K562 (cell line): ENCODE measurements around the gene SEPTIN8. TPM values are rescaled to one million over a fixed set of nuclear protein-coding genes. Genes with fewer than 3 reads are reported as not detected.

Experiments
- ATAC-seq: fragments of 200-7000 bp; cut with Tn5 transposase; 3 replicates; pipeline ENCODE4 v1.9.1; 2020; ENCODE audit warnings: moderate library complexity
- BruUV-seq: library from RNA; stranded (reverse); fragments of 400-500 nt; replicated peaks from 2 replicates; lab custom pipeline; 2021; lab: Mats Ljungman, UMichigan
- CTCF ChIA-PET: fragments of 300-600 bp; formaldehyde crosslinking; extraction: SDS; loops from one replicate; lab custom pipeline; 2021; ENCODE audit warnings: low intra/inter-chr PET ratio; lab: Yijun Ruan, JAX
- POLR2A ChIA-PET: fragments of 300-600, 350-650 bp; sonication (Branson Sonifier 250); formaldehyde crosslinking; extraction: SDS; loops from one replicate; lab custom pipeline; 2021; ENCODE audit warnings: antibody characterized with exemption, inconsistent platforms; lab: Yijun Ruan, JAX
- DNase-seq, 4 experiments: peaks; one replicate each; pipeline versions ENCODE4 v3.0.0 to v3.0.0-alpha.2; 2011 to 2018; ENCODE audit warnings: low spot score in 3 of 4, mixed read lengths in 3 of 4; ENCODE audit errors: extremely low read depth in 1 of 4
- FAIRE-seq: peaks from 2 replicates; lab custom pipeline; 2011; peaks lifted over from hg19 to GRCh38; lab: Jason Lieb, UNC
- H2AFZ ChIP-seq: 2 replicates; pipeline ENCODE4 v1.6.0; 2011; ENCODE audit warnings: low read depth, low read length, control low read depth, inconsistent platforms
- H3K27ac ChIP-seq: fragments of 200-600 bp; 3 replicates; pipeline ENCODE4 v1.8.0; 2011; ENCODE audit warnings: low read depth, mild to moderate bottlenecking, control low read depth, inconsistent platforms, low read length, moderate library complexity, mixed read lengths; ENCODE audit errors: extremely low read depth
- H3K27me3 ChIP-seq, 2 experiments: fragments of 300-600 bp in 1 of 2; 2 replicates in 1 of 2; 3 replicates in 1 of 2; pipeline versions ENCODE4 v1.6.0 to v1.8.0; 2011; ENCODE audit warnings: inconsistent platforms in 2 of 2, low read length in 2 of 2, mild to moderate bottlenecking in 1 of 2, mixed read lengths in 1 of 2, moderate library complexity in 1 of 2; ENCODE audit not compliant: control insufficient read depth in 2 of 2, insufficient read depth in 2 of 2
- H3K36me3 ChIP-seq: fragments of 300-600 bp; 3 replicates; pipeline ENCODE4 v1.8.0; 2011; ENCODE audit warnings: mild to moderate bottlenecking, low read length, inconsistent platforms; ENCODE audit not compliant: control insufficient read depth, insufficient read depth
- H3K4me1 ChIP-seq, 2 experiments: fragments of 200-600 bp in 1 of 2; replicated peaks in 1 of 2; 2 replicates in 1 of 2; 3 replicates in 1 of 2; pipeline versions ENCODE4 v1.5.1 to v1.8.0; 2011; ENCODE audit warnings: inconsistent platforms in 2 of 2, low read length in 2 of 2, mild to moderate bottlenecking in 1 of 2, mixed read lengths in 1 of 2, moderate library complexity in 1 of 2; ENCODE audit not compliant: control insufficient read depth in 2 of 2, insufficient read depth in 2 of 2
- H3K4me2 ChIP-seq: 2 replicates; pipeline ENCODE4 v1.6.1; 2011; ENCODE audit warnings: low read length, control low read depth, inconsistent platforms, mixed read lengths; ENCODE audit not compliant: insufficient read depth
- H3K4me3 ChIP-seq: fragments of 200-600 bp; sonication (generic), shearing (Covaris generic); 2 replicates; pipeline ENCODE4 v1.5.1; 2016; ENCODE audit warnings: control low read depth, inconsistent platforms
- H3K79me2 ChIP-seq: fragments of 200-600 bp; 3 replicates; pipeline ENCODE4 v1.8.0; 2011; ENCODE audit warnings: low read length, inconsistent platforms; ENCODE audit not compliant: control insufficient read depth, insufficient read depth
- H3K9ac ChIP-seq, 2 experiments: 2 replicates each; pipeline versions ENCODE4 v1.6.0 to v1.6.1; 2011; ENCODE audit warnings: low read depth in 2 of 2, low read length in 2 of 2, control low read depth in 1 of 2, inconsistent platforms in 1 of 2, mild to moderate bottlenecking in 1 of 2, mixed read lengths in 1 of 2; ENCODE audit not compliant: insufficient read depth in 1 of 2
- H3K9me1 ChIP-seq: one replicate; pipeline ENCODE4 v1.6.0; 2011; ENCODE audit warnings: inconsistent platforms, mild to moderate bottlenecking, low read length, moderate library complexity; ENCODE audit not compliant: control insufficient read depth, insufficient read depth
- H3K9me3 ChIP-seq: replicated peaks from 2 replicates; pipeline ENCODE4 v1.5.1; 2011; ENCODE audit warnings: low read depth, low read length, inconsistent platforms; ENCODE audit not compliant: control insufficient read depth, insufficient read depth
- H4K20me1 ChIP-seq: replicated peaks from 2 replicates; pipeline ENCODE4 v1.6.1; 2011; ENCODE audit warnings: low read length, inconsistent platforms, mixed read lengths; ENCODE audit not compliant: control insufficient read depth, insufficient read depth
- PCBP1 ChIP-seq: fragments of 200-400 bp; formaldehyde crosslinking; IDR thresholded peaks from 2 replicates; pipeline ENCODE4 v1.6.1; 2018; ENCODE audit warnings: mild to moderate bottlenecking, low read depth, low read length; ENCODE audit not compliant: poor library complexity, severe bottlenecking
- RAD21 ChIP-seq, 2 experiments: fragments of 250-450 bp in 1 of 2; fragments of 450-650 bp in 1 of 2; sonication (Bioruptor Pico) in 1 of 2; formaldehyde crosslinking in 1 of 2; IDR thresholded peaks in 1 of 2; conservative IDR thresholded peaks in 1 of 2; 2 replicates each; pipeline versions ENCODE4 v1.4.0 to v1.8.0; 2020 to 2022; ENCODE audit warnings: mild to moderate bottlenecking in 2 of 2, moderate library complexity in 1 of 2
- in situ Hi-C: fragments of 300-500 bp; cut with MboI; formaldehyde crosslinking; loops from 4 replicates; pipeline ENCODE4 v1.15.0; 2018; ENCODE audit warnings: inconsistent platforms, mixed read lengths
- intact Hi-C: fragments of 100-400 bp; cut with micrococcal nuclease; formaldehyde crosslinking; loops from 2 replicates; pipeline ENCODE4 v1.14.2; 2022
- polyA plus RNA-seq, 8 experiments: library from polyadenylated mRNA; depleted of rRNA in 4 of 8; stranded (reverse) in 5 of 8; unstranded in 3 of 8; fragments of >200 nt; fragmentation: Nextera tagmentation in 2 of 8; fragmentation: Illumina TruSeq in 1 of 8; extraction: Ambion mirVana in 2 of 8; extraction: Trizol in 1 of 8; gene quantifications; 2 replicates each; pipeline versions ENCODE4 v1.2.1 to v1.2.3, GENCODE V29; 2011 to 2014; ENCODE audit warnings: inconsistent platforms in 1 of 8, missing spikeins in 1 of 8
- total RNA-seq, 7 experiments: library from RNA; depleted of rRNA in 6 of 7; stranded (reverse); fragments of >200 nt in 6 of 7; fragmentation: Illumina TruSeq in 2 of 7; extraction: Trizol in 2 of 7; gene quantifications; 2 replicates each; pipeline versions ENCODE4 v1.2.1 to v1.2.3, GENCODE V29; 2011 to 2021; ENCODE audit warnings: low replicate concordance in 1 of 7
- TF ChIP-seq, protein P1 (sequence below): fragments of 450-650 bp; IDR thresholded peaks from 2 replicates; pipeline ENCODE4 v1.7.0; 2016; ENCODE audit warnings: borderline replicate concordance
- TF ChIP-seq, protein P2 (sequence below), 2 experiments: fragments of 450-650 bp; formaldehyde crosslinking in 1 of 2; IDR thresholded peaks; 2 replicates each; pipeline versions ENCODE4 v1.4.0 to v1.6.1; 2014 to 2020; ENCODE audit warnings: mild to moderate bottlenecking in 2 of 2, borderline replicate concordance in 1 of 2, low read depth in 1 of 2
- TF ChIP-seq, protein P3 (sequence below), 3 experiments: IDR thresholded peaks in 2 of 3; conservative IDR thresholded peaks in 1 of 3; 2 replicates each; pipeline ENCODE4 v1.5.1; 2011 to 2012; ENCODE audit warnings: low read length in 3 of 3, mild to moderate bottlenecking in 3 of 3, control low read depth in 2 of 3, improper control_type of control experiment in 1 of 3, inconsistent platforms in 1 of 3, low read depth in 1 of 3, mixed read lengths in 1 of 3, moderate library complexity in 1 of 3; ENCODE audit not compliant: insufficient read depth in 2 of 3

The SEPTIN8 gene
- total and polyA plus RNA-seq, 9 of the 15 experiments (the other 6 are each of a cell fraction or from before 2014, with no cell fraction given) = 19.3 to 142 (median 101) TPM

DNA sequence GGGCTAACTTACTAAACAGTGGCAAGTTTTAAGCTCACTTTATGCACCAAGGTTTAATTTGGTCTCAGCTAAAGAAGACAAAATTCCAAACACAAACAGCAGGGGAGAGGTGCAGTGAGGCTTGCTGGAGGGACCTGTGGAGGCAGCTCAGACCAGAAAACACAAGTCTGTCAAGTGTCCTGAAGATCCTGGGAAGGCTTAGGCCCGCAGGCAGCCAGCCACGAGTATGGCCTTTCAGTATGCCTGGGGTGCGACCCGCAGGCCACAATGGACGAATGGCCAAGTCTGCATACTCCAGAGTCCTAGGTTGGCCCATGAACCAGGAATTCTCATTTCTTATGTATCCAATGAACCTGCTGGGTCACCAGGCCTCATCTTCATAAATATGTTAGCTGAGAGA is 20.5 kb downstream of the SEPTIN8 start (continued):
- TF ChIP-seq, protein P1, sequence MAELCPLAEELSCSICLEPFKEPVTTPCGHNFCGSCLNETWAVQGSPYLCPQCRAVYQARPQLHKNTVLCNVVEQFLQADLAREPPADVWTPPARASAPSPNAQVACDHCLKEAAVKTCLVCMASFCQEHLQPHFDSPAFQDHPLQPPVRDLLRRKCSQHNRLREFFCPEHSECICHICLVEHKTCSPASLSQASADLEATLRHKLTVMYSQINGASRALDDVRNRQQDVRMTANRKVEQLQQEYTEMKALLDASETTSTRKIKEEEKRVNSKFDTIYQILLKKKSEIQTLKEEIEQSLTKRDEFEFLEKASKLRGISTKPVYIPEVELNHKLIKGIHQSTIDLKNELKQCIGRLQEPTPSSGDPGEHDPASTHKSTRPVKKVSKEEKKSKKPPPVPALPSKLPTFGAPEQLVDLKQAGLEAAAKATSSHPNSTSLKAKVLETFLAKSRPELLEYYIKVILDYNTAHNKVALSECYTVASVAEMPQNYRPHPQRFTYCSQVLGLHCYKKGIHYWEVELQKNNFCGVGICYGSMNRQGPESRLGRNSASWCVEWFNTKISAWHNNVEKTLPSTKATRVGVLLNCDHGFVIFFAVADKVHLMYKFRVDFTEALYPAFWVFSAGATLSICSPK = no peak

DNA sequence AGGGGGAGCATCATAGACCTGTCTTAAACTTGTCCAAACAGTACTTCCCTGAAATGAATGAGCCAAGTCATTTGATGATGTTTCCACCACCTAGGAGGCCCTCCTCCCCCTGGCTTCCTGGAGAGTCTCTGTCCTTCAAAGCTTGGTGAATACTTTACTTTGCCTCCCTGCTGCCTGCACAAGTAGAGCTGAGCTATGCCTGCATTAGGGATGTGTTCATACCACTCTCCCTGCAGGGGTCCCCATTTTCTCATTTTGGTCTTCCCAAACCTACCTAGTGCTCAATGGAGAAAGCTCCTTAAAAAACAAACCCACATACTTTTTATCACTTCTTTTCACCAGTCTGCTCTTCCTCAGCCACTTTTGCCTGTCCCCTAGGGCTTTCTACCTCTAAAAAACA is 22.1 kb downstream of the SEPTIN8 start:
- Histone ChIP-seq H3K4me1 (no peaks in the 10 kb centered on the region; a peak in 1 of 5 replicates), H3K9me1 (no peaks in the 10 kb centered on the region), H3K36me3 (peaks cover 36% of the 10 kb centered on the region), H4K20me1 (no peaks in the 10 kb centered on the region; the same call in 1 of the 2 replicates), H3K27ac (no peak overlapping the region), H3K4me3 (no peak overlapping the region), H3K9me3 (no peaks in the 10 kb centered on the region), H3K79me2 (no peaks in the 10 kb centered on the region), H3K9ac (no peak overlapping the region), H3K4me2 (no peak overlapping the region), H2AFZ (no peak overlapping the region), H3K27me3 (no peaks in the 10 kb centered on the region)
- no TSS peak for BruUV-seq
- ATAC-seq = peak; percentile 86
- in situ Hi-C loops = loop anchor here (5.0 kb wide), 1 partner anchor 72 kb away; no protein-coding TSS in a partner anchor
- intact Hi-C loops = loop anchor here (1.0 to 5.0 kb wide), 3 partner anchors 47 to 127 kb away; no protein-coding TSS in a partner anchor
- ChIA-PET CTCF (interaction anchor here (0.6 to 2.8 kb wide), 5 partner anchors 63 to 356 kb away, joined by 3 to 19 read pairs (median 3); no protein-coding TSS in a partner anchor), POLR2A (interaction anchor here (0.5 to 3.2 kb wide), 17 partner anchors 8 to 531 kb away, joined by 3 to 22 read pairs (median 4); no protein-coding TSS in a partner anchor)
- peak; percentile 85 for FAIRE-seq
- DNase-seq = peak in 1 of 4 experiments; percentile 63
- TF ChIP-seq RAD21 (CRISPR knock-in tag; conservative IDR thresholded peaks at IDR 0.05 in 1 of 2, IDR thresholded peaks at IDR 0.05 in 1 of 2) = peak; percentile 62 to 81
- TF ChIP-seq PCBP1 = no peak
- TF ChIP-seq, protein P2, sequence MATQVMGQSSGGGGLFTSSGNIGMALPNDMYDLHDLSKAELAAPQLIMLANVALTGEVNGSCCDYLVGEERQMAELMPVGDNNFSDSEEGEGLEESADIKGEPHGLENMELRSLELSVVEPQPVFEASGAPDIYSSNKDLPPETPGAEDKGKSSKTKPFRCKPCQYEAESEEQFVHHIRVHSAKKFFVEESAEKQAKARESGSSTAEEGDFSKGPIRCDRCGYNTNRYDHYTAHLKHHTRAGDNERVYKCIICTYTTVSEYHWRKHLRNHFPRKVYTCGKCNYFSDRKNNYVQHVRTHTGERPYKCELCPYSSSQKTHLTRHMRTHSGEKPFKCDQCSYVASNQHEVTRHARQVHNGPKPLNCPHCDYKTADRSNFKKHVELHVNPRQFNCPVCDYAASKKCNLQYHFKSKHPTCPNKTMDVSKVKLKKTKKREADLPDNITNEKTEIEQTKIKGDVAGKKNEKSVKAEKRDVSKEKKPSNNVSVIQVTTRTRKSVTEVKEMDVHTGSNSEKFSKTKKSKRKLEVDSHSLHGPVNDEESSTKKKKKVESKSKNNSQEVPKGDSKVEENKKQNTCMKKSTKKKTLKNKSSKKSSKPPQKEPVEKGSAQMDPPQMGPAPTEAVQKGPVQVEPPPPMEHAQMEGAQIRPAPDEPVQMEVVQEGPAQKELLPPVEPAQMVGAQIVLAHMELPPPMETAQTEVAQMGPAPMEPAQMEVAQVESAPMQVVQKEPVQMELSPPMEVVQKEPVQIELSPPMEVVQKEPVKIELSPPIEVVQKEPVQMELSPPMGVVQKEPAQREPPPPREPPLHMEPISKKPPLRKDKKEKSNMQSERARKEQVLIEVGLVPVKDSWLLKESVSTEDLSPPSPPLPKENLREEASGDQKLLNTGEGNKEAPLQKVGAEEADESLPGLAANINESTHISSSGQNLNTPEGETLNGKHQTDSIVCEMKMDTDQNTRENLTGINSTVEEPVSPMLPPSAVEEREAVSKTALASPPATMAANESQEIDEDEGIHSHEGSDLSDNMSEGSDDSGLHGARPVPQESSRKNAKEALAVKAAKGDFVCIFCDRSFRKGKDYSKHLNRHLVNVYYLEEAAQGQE (IDR thresholded peaks at IDR 0.05; ENCODE audit: borderline replicate concordance) = peak; percentile 75
- TF ChIP-seq, protein P2 (CRISPR knock-in tag; IDR thresholded peaks at IDR 0.05; ENCODE audit: low read depth) = no peak
- TF ChIP-seq, protein P3, sequence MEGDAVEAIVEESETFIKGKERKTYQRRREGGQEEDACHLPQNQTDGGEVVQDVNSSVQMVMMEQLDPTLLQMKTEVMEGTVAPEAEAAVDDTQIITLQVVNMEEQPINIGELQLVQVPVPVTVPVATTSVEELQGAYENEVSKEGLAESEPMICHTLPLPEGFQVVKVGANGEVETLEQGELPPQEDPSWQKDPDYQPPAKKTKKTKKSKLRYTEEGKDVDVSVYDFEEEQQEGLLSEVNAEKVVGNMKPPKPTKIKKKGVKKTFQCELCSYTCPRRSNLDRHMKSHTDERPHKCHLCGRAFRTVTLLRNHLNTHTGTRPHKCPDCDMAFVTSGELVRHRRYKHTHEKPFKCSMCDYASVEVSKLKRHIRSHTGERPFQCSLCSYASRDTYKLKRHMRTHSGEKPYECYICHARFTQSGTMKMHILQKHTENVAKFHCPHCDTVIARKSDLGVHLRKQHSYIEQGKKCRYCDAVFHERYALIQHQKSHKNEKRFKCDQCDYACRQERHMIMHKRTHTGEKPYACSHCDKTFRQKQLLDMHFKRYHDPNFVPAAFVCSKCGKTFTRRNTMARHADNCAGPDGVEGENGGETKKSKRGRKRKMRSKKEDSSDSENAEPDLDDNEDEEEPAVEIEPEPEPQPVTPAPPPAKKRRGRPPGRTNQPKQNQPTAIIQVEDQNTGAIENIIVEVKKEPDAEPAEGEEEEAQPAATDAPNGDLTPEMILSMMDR (IDR thresholded peaks at IDR 0.05 in 2 of 3, conservative IDR thresholded peaks at IDR 0.05 in 1 of 3; ENCODE audit: insufficient read depth in 2 of 3, low read depth in 1 of 3, low read length in 3 of 3) = peak; percentile 42 to 80 (median 45)
